Activated CD4-positive, alpha-beta T cell treated with anti-CD3 and anti-CD28 coated beads, Interleukin-2, amount 50 U/mL, for 4 hours (primary cell): ENCODE data around the gene BBS7.

Experiments
- DNase-seq, 2 experiments: peaks; one replicate each; pipeline ENCODE4 v3.0.0-alpha.2; 2020

The BBS7 gene

DNA sequence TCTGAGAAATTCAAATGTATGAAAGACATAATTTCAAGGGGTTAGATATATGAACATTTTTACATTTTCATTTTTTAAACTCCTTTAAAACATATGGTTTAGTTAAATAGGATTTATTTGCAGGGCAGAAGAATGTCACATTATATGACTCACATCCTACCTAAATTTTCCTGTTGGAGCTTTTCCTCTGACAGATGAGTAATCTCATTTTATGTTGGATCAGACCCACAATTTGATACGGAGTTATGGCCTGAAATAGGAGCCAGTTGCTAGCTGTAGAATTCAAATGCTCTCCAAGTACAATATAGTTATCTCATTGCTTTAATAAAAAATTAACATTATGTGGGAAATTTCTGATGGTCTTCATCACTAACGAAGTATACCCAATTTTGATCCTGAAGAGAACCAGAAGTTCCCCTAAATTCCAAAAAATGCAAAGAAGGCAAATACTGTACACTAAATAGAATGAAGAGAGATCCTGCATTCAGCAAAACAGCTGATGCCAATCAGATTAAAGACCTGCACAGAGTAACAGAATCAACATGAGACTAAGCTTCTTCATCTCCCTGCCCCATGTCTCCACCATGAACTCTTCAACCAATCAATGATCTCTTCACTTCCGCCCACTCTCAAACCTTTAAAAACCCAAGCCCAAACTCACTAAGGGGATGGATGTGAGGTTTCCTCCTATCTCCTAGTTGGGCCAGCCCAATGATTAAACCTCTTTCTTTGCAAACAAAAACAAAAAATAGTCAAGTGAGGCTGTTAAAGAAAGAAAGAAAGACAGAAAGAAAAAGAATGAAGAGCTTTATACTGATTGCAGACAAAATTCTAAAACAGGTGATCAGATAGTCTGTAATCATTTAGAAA, 80.1 kb downstream of the BBS7 start:
- DNase-seq, result no peak

DNA sequence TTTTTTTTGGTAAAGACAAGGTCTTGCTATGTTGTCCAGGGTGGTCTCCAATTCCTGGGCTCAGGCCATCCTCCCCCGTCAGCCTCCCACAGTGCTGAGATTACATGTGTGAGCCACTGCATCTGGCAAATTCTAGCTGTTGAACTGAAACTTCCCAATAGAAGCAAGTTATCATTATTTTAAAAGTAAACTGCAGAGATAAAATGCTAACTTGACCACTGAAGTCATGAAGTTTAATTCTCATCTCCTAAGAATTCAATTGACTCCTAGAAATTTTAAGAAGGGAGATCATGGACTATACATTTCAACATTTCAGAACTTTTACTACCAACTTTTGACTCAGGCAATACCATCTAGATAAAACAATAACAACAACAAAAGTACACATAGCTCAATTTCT, 80.8 kb downstream of the BBS7 start:
- no peak for DNase-seq

DNA sequence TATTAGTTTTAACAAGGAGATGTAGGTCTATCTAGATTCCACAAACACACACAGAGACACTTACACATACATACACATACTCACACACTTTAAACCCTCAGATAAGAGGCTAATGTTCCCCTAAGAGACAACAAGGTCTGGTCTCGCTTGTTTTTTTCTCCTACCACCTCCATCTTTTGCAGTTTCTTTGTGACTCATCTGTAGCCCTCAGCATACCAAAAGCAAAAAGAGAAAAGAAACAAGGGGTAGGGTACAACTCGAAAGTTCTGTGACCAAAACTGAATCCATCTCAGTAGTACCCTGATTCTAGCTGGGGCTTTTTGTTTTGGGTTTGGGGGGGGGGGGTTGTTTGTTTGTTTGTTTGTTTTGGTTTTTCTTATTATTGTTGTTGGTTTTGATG, 81.4 kb downstream of the BBS7 start:
- DNase-seq, result no peak

DNA sequence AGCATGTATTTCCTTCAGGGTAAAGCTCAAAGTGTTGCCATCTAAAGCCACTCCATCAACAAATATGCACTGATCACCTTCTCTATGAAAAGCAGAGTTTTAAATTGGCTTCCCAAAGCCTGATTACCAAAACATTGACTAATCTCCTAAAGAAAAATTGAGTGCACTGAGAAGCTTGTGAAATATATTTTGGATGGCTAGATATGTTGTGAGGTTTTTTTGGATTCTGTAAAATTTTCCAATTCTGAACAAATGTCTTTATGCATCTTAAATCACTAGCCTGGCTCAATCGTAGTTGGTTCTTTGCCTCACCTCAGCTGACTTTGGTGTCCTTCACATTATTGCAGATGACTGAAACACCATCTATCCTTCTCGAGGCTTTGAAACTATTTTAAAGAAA, 84.1 kb downstream of the BBS7 start:
- DNase-seq, result no peak

DNA sequence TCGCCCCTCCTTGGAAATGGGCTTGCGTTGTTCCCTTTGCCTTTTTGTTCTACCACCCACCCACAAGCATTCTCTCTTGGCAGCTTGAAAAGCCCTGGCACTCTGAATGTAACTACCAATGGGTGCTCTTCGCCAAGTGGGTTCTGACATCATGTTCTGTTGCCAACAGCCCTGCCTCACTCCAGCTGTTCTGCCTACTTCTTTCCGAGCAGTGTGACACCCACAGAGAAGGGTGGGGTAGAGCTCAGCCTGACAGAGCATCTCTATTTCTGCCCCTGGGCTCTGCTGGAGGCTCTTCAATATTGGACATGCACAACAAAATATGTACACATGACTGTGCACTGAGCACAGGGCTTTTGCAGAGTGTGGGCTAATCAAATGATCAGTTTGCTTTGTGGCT, 84.8 kb downstream of the BBS7 start:
- no peak for DNase-seq

DNA sequence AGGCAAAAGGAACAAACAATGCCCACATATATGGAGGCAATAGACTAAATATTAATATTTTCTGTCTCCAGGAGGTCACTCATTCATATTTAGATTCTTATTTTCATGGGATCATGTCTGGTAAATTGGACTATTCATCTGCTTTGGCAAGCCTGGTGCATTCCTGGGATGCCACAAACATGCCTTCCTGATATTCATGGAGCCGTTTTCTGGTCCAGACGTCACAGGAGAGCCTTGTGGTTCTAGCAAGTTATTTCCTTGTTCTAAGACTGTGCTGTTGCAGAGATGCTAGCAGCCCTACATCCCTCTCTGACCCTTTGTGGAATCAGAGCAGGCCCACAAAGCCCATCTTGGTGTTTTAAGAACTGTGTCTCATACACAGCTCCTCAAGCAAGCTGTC, 85.3 kb downstream of the BBS7 start:
- DNase-seq, result no peak

DNA sequence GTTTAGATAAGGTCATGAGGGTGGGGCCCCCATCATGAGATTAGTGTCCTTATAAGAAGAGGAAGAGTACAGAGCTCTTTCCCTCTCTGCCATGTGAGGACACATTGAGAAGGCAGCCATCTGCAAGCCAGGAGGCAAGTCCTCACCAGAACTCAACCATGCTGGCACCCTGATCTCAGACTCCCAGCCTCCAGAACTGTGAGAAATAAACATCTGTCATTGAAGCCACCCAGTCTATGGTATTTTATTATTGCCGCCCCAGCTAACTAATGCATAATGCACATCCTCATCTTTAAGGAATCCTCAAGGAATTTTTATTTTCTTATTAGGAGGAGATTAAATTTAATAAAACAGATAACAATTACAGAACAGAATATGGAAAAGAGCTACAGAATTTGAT, 85.9 kb downstream of the BBS7 start:
- no peak for DNase-seq

DNA sequence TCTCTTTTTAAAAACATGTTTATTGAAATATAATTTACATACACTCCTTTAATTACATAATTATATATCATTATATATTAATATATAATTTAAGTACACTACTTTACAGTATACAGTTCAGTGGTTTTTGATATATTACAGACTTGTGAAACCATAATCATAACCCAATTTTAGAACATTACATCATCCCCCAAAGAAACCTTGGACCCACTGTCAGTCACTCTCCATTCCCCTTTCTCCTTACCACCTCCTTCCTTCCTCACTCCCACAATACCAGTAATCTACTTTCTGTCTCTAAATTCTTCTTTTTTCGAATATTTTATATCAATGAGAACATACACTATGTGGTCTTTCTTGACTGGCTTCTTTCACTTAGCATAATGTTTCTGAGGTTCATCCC, 87.1 kb downstream of the BBS7 start:
- DNase-seq, result no peak

DNA sequence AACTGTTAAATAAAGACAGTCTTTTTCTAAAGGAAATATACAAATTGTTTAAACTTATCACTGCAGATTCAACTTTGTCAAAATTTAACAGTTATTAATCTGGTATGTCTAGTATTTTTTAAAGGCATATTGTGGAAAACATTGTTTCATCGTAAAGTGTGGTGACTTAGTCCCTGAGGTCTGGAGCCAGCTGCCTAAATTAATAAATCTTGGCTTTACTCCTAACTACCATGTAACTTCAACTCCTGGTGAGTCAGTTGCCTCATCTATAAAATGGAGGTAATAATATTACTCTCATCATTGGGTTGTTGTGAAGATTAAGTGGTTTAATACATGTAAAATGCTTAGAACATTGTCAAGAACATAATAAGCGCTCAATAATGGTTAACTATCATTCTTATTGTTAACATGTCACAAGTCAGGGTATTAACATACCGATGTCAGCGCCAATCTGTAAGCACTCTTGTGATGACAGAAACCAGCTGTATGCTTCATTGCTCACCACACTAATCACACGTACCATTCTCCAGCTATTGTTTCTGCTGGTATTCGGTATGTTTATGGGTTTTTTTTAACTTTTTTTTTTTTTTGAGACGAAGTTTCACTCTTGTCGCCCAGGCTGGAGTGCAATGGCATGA, 91.2 kb downstream of the BBS7 start:
- DNase-seq, result no peak

DNA sequence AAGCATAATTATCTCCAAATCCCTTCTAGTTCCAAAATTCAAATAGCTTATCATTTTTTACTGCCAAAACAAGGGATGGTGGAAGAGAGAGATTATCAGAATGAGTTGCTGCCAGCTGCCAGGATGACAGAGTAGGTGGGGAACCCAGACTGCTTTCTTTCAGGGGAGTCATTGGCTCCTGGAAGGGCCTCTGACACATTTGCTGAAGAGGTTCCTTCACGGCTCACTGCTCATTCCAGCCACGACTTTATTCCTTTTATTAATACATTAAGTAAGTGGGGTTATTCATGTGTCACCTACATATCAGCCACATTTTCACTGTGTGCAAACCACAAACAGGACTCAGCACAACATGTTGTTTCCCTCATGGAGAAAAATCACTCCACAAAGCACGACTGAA, 92.6 kb downstream of the BBS7 start:
- no peak for DNase-seq

DNA sequence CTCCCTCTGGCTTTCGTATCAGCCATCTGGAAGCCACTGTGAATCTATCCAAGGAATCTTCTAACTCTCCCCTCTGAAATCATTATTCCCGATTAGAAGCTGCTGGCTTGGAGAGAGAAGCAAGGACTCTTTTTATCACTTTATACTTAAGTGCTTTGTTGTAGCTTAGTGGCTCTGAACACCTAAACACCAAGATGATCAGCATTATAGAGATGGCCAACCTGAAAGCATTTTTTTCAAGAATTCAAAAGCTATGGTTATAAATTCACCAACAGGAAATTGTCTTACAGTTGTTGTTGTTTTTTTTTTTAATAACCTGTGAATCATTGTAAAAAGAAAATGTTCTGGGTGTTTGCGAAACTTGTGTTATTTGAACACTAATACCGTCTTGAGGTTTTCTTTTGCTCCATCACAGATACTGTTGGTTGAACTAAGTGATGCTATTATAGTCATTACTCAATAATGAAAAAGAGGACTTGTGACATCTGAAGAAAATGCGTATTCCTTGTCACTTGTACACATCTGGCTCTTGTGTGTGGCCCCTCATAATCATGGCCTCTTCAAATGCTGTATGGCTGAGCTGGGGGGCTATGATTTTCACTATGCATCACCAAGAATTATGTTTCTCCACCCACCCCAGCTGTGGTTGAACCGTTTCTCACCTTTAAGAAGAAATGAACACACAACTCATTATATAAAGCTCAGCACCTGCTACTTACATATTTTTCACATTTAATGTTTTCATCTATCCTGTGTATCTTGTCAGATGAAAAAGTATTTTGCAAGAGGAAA, 93.5 kb downstream of the BBS7 start:
- DNase-seq, result no peak
